Cardiac fibroblast (primary cell): ENCODE data around the gene ODAD4.
"Not testable (repeated sequence)": the region's sequence is repeated elsewhere in the genome, so short reads cannot be mapped to it uniquely, and the experiment has no call there.

Source experiments
- DNase-seq, 2 donors: peaks; one replicate each; pipeline versions ENCODE4 v3.0.0 to v3.0.0-alpha.2; 2010; ENCODE audit warnings: low read depth in 2 of 2
- H3K4me3 ChIP-seq, 2 donors: replicated peaks in 1 of 2; 1 replicate in 1 of 2; 2 replicates in 1 of 2; pipeline ENCODE4 v1.5.1; 2011; ENCODE audit warnings: low read depth in 2 of 2, low read length in 2 of 2, mild to moderate bottlenecking in 2 of 2, moderate library complexity in 1 of 2
- TF ChIP-seq, protein P1 (sequence below): IDR thresholded peaks from one replicate; pipeline ENCODE4 v1.5.1; 2011; ENCODE audit warnings: low read depth, mild to moderate bottlenecking, low read length, inconsistent platforms

Gene ODAD4

DNA sequence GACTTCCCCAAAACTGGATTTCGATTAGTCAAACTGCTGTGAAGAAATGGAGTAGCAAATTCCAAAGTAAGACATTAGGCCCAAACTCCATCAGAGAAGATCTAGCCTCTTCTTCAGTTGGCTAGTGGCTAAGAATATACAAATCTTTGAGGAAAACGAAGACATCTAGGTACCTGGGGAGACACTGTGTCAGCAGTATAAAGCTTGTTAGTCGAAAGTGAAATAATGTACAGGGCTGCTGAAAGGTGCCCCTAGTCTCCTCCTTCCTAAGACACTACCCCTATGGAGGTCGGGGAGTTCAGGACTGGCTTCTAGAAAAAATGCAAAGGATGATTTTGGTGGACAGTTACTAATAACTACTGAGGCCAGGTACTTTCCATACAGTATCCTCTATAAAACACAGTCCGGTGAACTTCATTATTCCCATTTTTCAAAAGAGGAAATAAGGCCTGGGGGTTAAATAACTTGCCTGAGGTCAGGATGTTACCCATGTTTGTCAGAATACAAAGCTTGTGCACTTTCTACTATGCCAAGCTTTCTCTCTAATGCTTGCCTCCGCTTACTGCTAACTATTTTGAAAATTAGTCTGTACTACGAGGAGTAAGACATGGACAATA lies 71.9 kb downstream of the ODAD4 start:
- TF ChIP-seq, protein P1, sequence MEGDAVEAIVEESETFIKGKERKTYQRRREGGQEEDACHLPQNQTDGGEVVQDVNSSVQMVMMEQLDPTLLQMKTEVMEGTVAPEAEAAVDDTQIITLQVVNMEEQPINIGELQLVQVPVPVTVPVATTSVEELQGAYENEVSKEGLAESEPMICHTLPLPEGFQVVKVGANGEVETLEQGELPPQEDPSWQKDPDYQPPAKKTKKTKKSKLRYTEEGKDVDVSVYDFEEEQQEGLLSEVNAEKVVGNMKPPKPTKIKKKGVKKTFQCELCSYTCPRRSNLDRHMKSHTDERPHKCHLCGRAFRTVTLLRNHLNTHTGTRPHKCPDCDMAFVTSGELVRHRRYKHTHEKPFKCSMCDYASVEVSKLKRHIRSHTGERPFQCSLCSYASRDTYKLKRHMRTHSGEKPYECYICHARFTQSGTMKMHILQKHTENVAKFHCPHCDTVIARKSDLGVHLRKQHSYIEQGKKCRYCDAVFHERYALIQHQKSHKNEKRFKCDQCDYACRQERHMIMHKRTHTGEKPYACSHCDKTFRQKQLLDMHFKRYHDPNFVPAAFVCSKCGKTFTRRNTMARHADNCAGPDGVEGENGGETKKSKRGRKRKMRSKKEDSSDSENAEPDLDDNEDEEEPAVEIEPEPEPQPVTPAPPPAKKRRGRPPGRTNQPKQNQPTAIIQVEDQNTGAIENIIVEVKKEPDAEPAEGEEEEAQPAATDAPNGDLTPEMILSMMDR = no peak
- DNase-seq = no peak
- H3K4me3 ChIP-seq = no peak overlapping the region

DNA sequence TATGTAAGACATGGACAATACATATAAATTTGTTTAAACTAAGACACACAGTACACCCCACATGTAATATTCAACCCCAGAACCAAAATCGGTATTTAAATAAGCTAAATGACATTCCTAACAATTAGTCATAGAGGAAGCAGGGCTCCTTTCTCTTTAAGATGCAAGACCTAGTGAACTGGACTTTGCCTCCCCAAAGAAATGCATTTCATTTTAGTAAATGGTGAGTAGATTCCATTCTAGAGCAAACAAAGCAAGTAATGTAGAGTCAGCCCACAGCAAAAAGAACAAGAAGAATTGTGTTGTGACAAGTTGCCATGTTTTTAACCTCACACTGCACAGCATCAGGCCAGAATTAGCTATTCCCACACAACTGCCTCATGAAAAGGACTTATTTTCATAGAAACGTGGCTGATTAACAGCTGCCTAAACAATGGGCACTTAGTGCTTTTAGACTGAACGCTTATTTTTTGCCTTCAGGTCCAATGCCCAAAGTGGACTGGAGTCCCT lies 72.4 kb downstream of the ODAD4 start:
- H3K4me3 ChIP-seq = no peak overlapping the region
- TF ChIP-seq, protein P1 = no peak
- peak in 1 of 2 donors; percentile 55 for DNase-seq

DNA sequence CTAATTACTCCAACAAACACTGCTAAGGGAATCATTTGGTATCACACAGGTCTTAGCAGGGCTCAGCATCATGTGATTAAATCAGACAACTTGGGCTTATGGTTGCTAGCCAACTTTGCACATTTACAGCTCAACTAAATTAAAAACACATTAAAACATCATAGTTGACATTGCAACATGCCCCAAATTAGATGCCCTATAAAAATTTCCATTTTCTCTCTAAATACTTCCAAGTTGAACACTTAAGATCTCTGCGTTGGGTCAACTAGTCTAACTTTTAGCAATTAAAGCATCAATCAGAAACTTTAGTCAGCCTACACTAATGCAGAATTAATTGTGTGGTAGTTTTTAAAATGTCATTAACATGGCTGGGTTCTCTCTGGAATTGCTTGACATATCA lies 74.7 kb downstream of the ODAD4 start:
- TF ChIP-seq, protein P1 = no peak
- no peak for DNase-seq
- no peak overlapping the region for H3K4me3 ChIP-seq

DNA sequence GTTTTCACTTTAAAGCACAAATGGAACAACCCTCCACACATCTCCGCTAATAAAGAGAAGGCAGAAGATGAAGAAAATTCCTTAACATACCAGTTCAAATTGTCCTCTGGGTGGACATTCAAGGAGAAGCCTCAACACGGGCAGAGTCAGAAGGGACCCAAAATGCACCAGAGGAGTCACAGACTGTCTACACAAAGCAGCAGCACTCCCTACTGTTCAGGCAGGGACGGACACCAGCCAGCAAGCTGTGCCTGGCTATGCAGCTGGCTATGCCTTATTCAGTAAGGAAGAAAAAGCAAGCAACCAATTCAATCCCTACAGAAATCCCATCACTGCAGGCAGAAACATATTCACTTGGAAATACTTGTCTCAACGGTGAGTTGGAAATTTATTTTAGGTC lies 78.8 kb downstream of the ODAD4 start:
- peak in 1 of 2 donors; percentile 20 for DNase-seq
- H3K4me3 ChIP-seq = no peak overlapping the region
- TF ChIP-seq, protein P1 = peak; percentile 6

DNA sequence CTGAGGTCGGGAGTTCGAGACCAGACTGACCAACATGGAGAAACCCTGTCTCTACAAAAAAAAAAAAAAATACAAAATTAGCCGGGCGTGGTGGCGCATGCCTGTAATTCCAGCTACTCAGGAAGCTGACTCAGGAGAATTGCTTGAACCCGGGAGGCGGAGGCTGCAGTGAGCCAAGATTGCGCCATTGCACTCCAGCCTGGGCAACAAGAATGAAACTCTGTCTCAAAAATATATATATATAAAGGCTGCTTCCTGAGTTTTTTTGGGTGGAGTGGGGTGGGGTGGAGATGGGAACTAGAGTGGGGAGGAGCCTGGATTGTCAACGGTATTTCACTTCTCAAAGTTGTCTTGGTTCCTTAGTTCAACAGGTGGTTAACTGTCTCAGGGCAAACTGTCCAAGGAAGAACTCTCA lies 79.9 kb downstream of the ODAD4 start:
- not testable (repeated sequence) for H3K4me3 ChIP-seq
- peak; percentile 78 to 82 for DNase-seq

DNA sequence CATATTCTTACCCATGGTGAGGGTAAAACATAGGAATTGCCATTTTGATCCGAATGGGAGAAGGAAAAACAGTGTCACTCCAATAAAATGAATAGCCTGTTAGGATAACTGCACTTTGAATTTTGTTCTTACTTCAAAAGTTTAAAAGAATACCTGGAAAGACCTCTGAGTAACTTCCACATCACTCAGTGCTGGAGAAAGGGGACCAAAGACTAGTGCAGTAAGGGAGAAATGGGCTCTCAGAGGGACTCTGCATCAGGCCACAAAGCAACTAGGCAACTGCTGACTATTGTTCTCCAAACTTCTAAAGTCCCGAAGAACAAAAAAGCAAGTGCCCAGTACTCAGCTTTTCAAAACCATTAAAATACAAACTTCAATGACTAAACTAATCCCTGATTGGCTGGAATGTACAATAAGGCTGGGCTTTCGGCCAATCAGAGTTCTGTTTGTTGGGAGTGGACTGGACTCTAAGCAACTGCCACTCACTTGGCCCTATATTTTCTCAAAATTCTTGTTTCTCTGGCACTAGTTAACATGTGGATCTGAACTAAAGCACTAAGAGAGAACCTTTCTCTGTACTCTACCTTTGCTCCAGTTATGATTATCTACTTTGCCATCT lies 80.6 kb downstream of the ODAD4 start:
- H3K4me3 ChIP-seq = no peak overlapping the region
- TF ChIP-seq, protein P1 = no peak
- peak; percentile 52 to 68 for DNase-seq

DNA sequence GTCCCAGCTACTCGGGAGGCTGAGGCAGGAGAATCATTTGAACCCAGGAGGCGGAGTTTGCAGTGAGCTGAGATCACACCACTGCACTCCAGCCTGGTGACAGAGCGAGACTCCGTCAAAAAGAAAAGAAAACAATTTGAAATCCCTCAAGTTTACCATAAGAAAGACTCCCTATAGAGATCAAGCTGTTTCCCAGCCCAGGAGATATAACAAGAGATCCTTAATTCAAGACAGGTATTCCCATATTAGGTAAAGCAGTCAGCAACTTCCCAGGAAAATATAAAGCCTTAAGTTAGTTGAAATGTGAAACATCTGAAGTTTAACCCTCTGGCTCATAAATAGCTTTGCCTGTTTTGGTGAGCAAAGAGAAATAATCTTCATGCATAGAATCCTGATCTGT lies 81.9 kb downstream of the ODAD4 start:
- not testable (repeated sequence) for H3K4me3 ChIP-seq, DNase-seq

DNA sequence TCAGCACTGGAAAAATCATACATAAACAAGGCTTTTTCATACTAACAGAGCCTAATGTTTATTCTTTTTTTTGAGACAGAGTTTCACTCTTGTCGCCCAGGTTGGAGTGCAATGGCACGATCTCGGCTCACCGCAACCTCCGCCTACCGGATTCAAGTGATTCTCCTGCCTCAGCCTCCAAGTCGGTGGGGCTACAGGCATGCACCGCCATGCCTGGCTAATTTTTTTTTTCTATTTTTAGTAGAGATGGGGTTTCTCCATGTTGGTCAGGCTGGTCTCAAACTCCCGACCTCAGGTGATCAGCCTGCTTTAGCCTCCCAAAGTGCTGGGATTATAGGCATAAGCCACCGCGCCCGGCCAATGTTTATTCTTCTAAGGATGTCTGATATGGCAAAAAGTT lies 83.3 kb downstream of the ODAD4 start:
- not testable (repeated sequence) for H3K4me3 ChIP-seq, DNase-seq
